ENCODE results near the gene ZCCHC7.

Gene ZCCHC7

GRCh38 chr9:37404590-37404989 lies 284.2 kb downstream of the ZCCHC7 start:
- TF ChIP-seq CTCF (IDR thresholded peaks at IDR 0.05; ENCODE audit: insufficient read depth, low read length, missing control alignments): no peak
- no peak overlapping the region for H3K4me3 ChIP-seq (ENCODE audit: low read depth, low read length)
- DNase-seq (ENCODE audit: low read depth, low spot score): no peak
- ChIA-PET CTCF (interaction anchor here (1.8 kb wide), 1 partner anchor 10 kb away, joined by 5 read pairs; no protein-coding TSS in a partner anchor), POLR2A (no interaction called here)

GRCh38 chr9:37405350-37405749 lies 285.0 kb downstream of the ZCCHC7 start:
- no peak for TF ChIP-seq CTCF (IDR thresholded peaks at IDR 0.05; ENCODE audit: insufficient read depth, low read length, missing control alignments)
- no peak for DNase-seq (ENCODE audit: low read depth, low spot score)
- no peak overlapping the region for H3K4me3 ChIP-seq (ENCODE audit: low read depth, low read length)
- ChIA-PET POLR2A (interaction anchor here (0.7 kb wide), 1 partner anchor 704 kb away, joined by 3 read pairs; no protein-coding TSS in a partner anchor), CTCF (interaction anchor here (1.8 kb wide), 1 partner anchor 9 kb away, joined by 5 read pairs; no protein-coding TSS in a partner anchor)

GRCh38 chr9:37405764-37406380 lies 285.5 kb downstream of the ZCCHC7 start:
- ChIA-PET POLR2A (no interaction called here), CTCF (interaction anchor here (1.2 to 2.9 kb wide), 4 partner anchors 9 to 533 kb away, joined by 4 to 15 read pairs (median 8); no protein-coding TSS in a partner anchor)
- DNase-seq (ENCODE audit: low read depth, low spot score): no peak
- TF ChIP-seq CTCF (IDR thresholded peaks at IDR 0.05; ENCODE audit: insufficient read depth, low read length, missing control alignments): no peak
- no peak overlapping the region for H3K4me3 ChIP-seq (ENCODE audit: low read depth, low read length)

- TF ChIP-seq CTCF (IDR thresholded peaks at IDR 0.05; ENCODE audit: insufficient read depth, low read length, missing control alignments): no peak
- ChIA-PET CTCF (interaction anchor here (0.9 to 2.9 kb wide), 9 partner anchors 8 to 534 kb away, joined by 3 to 15 read pairs (median 4); no protein-coding TSS in a partner anchor), POLR2A (no interaction called here)
- no peak for DNase-seq (ENCODE audit: low read depth, low spot score)
- no peak overlapping the region for H3K4me3 ChIP-seq (ENCODE audit: low read depth, low read length)
Observed at GRCh38 chr9:37406603-37407401, 286.4 kb downstream of the ZCCHC7 start.

GRCh38 chr9:37407468-37407867 lies 287.1 kb downstream of the ZCCHC7 start:
- POLR2A ChIA-PET: no interaction called here

More at GRCh38 chr9:37407468-37407867, 287.1 kb downstream of the ZCCHC7 start:
- CTCF ChIA-PET: interaction anchor here (0.9 to 2.9 kb wide), 8 partner anchors 8 to 534 kb away, joined by 3 to 15 read pairs (median 4); no protein-coding TSS in a partner anchor
- TF ChIP-seq CTCF (IDR thresholded peaks at IDR 0.05; ENCODE audit: insufficient read depth, low read length, missing control alignments): no peak
- DNase-seq (ENCODE audit: low read depth, low spot score): no peak
- H3K4me3 ChIP-seq (ENCODE audit: low read depth, low read length): no peak overlapping the region

Measured in AG04449 (cell line).